Urothelium cell line (cell line): ENCODE data around the gene ANXA10.

Experiments
- DNase-seq: peaks from one replicate; pipeline ENCODE4 v3.0.0; 2011; ENCODE audit warnings: low spot score, mixed read lengths
- FAIRE-seq: peaks from 2 replicates; lab custom pipeline; 2011; peaks lifted over from hg19 to GRCh38; lab: Jason Lieb, UNC

ANXA10 gene

DNA sequence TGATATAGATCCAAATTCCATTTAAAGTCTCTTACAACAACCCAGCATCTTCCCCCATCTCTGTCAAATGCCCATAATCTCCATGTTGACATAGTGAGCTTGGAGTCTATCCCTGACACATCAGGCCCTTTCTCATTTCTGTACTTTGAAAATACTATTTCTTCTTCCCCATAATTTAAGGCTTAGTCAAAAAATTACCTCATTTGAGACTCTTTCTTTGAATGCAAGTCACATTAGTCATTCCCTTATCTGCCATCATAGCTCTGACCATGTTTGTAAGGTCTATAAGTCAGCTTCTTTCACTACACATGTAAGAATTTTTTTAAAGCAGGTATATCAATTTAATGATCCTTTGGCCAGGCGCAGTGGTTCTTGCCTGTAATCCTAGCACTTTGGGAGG is 126.3 kb downstream of the ANXA10 start:
- FAIRE-seq (no peak), DNase-seq (peak; percentile 23)

DNA sequence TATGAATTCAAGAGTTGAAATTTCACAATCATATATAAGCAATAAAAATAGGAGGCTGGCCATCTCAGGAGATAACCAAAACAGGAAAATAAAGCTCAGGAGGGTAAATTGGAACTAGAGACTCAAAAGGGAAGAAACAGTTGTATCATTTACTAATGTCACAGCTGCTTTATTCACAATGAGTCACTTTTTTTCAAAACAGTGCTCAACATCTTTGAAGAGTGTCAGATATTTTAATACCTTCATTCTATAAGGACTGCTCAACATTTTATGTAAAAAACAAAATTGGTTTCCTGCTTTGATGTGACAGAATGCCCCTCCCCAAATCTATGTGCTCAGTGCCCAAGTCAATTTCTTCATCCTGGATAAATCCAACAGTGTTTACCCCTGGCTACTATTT is 128.6 kb downstream of the ANXA10 start:
- DNase-seq (no peak), FAIRE-seq (no peak)

DNA sequence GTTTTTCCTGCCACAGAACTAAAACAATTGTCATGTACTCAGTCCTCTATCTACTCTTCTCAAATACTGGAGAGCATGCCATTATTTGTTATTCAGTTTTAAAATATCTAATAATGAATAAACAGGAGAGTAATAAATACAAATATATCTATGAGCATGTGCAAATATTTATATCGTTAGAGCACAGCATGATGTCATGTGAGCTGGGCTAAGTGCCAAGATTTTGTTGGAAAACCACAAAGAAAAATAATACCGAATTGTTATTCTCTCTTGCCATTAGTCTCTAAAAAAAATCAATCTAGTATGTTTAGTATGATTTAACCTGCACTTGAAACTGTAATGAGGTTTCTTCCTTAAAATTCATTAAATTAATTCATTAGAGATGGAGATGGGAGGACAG is 129.0 kb downstream of the ANXA10 start:
- DNase-seq = peak; percentile 21
- FAIRE-seq = no peak
